Fibroblast of the aortic adventitia (primary cell): ENCODE data around the gene SHISA6. TPM values are rescaled to one million over a fixed set of nuclear protein-coding genes. Genes with fewer than 3 reads are reported as not detected.

Experiments
- DNase-seq: peaks from one replicate; pipeline ENCODE4 v3.0.0-alpha.2; 2010; ENCODE audit warnings: low read depth
- H3K4me3 ChIP-seq: 2 replicates; pipeline ENCODE4 v1.5.1; 2011; ENCODE audit warnings: low read depth, mild to moderate bottlenecking, control low read depth, low read length, moderate library complexity
- total RNA-seq: library from RNA; depleted of rRNA; stranded (reverse); fragments of >200 nt; gene quantifications from 2 replicates; pipeline ENCODE4 v1.2.3, GENCODE V29; 2012; ENCODE audit warnings: low replicate concordance
- TF ChIP-seq, protein P1 (sequence below): IDR thresholded peaks from 2 replicates; pipeline ENCODE4 v1.5.1; 2011; ENCODE audit warnings: mild to moderate bottlenecking, low read length, control low read depth, inconsistent platforms; ENCODE audit not compliant: insufficient read depth

SHISA6 gene
- not detected in 2 replicates for total RNA-seq

- TF ChIP-seq, protein P1, sequence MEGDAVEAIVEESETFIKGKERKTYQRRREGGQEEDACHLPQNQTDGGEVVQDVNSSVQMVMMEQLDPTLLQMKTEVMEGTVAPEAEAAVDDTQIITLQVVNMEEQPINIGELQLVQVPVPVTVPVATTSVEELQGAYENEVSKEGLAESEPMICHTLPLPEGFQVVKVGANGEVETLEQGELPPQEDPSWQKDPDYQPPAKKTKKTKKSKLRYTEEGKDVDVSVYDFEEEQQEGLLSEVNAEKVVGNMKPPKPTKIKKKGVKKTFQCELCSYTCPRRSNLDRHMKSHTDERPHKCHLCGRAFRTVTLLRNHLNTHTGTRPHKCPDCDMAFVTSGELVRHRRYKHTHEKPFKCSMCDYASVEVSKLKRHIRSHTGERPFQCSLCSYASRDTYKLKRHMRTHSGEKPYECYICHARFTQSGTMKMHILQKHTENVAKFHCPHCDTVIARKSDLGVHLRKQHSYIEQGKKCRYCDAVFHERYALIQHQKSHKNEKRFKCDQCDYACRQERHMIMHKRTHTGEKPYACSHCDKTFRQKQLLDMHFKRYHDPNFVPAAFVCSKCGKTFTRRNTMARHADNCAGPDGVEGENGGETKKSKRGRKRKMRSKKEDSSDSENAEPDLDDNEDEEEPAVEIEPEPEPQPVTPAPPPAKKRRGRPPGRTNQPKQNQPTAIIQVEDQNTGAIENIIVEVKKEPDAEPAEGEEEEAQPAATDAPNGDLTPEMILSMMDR = no peak
- H3K4me3 ChIP-seq = no peak within 1 kb of the TSS
- no peak for DNase-seq
These were observed at the start of gene SHISA6 for GRCh38 chr17:11240841-11241610. Gene SHISA6 (plus strand): TSS chr17:11241213.

GRCh38 chr17:11195801-11196200, 45.2 kb upstream of the SHISA6 start:
- no peak for DNase-seq
- H3K4me3 ChIP-seq = no peak overlapping the region
- TF ChIP-seq, protein P1 = no peak

- no peak overlapping the region for H3K4me3 ChIP-seq
- TF ChIP-seq, protein P1 = no peak
- no peak for DNase-seq
These were observed 36.0 kb upstream of the SHISA6 start for GRCh38 chr17:11204991-11205390.

DNA sequence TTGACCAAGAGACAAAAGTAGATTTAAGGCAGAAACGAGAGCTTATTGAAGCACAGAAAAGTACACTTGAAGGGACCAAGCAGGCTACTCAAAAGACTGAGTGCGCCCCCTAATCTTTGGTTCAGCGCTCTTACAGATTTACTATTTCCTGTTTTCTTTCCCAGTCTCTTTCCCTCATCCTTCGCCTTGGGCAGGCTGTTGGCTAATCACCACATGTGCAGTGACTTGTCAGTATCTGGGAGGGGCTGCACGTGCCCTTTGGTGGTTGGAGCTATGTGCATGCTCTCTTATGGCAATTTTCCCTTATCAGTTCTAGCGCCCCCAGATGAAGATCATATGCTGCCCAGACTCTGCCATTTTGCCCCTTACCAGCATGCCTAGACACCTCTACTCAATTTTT, 35.4 kb upstream of the SHISA6 start:
- TF ChIP-seq, protein P1 = no peak
- no peak overlapping the region for H3K4me3 ChIP-seq
- DNase-seq = no peak

DNA sequence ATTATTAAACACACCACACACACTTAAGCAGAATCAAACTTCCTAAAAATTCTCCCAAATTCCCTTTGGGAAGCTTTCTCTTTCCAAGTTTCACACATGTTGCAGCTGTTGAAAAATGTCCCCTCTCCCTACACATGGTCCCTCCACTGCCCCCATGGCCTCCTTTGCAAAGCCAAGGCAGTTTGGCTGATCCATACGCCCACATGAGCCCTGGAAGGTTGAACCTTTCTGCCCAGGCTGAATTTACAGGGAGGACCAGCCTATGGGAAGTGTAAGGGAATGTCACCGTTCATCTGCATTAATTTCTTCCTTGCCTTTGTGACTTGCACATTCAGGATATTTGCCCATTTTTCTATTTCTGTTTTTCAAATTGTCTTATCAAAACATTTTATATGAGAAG, 31.1 kb upstream of the SHISA6 start:
- DNase-seq = no peak
- H3K4me3 ChIP-seq = no peak overlapping the region
- TF ChIP-seq, protein P1 = no peak

DNA sequence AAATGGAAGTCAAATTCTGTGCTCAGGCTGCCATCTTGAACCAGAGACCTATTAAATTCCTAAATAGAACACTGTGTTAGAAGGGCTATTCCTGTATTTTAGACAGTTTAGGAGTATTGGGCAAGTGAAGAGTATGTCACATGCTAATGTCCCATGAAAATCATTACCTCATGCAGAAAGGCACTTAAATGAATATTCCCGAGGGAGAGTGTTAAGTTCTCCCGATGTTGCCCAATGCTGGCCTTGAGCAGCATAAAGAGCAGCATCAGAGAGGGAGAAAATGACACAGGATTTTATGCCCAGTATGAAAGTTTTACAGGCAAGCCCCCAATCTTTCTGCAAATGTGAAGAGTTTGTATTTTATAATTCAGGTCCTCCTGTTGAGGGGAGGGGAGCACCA, 28.2 kb upstream of the SHISA6 start:
- TF ChIP-seq, protein P1 = no peak
- no peak overlapping the region for H3K4me3 ChIP-seq
- no peak for DNase-seq
